HG03460 (cell line): ENCODE measurements around the gene OAS3.
"Not testable (repeated sequence)": the region's sequence is repeated elsewhere in the genome, so short reads cannot be mapped to it uniquely, and the experiment has no call there.

Experiments used
- ATAC-seq: cut with Tn5 transposase; IDR thresholded peaks from one replicate; pipeline ENCODE4 v1.9.1; 2021; ENCODE audit not compliant: unreplicated experiment

The OAS3 gene

DNA sequence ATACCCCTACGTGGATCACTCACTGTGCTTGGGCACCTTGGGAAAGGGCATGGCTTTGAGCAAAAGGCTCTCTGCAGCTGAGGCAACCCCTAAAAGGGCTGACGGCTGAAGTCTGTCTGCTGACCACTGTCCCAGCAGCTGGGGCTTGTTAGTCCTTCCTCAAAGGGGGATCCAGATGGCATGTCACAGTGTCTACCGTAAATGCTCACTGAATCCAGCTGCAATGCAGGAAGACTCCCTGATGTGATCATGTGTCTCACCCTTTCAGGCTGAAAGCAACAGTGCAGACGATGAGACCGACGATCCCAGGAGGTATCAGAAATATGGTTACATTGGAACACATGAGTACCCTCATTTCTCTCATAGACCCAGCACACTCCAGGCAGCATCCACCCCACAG is 19.2 kb upstream of the OAS3 start:
- ATAC-seq, result no peak

DNA sequence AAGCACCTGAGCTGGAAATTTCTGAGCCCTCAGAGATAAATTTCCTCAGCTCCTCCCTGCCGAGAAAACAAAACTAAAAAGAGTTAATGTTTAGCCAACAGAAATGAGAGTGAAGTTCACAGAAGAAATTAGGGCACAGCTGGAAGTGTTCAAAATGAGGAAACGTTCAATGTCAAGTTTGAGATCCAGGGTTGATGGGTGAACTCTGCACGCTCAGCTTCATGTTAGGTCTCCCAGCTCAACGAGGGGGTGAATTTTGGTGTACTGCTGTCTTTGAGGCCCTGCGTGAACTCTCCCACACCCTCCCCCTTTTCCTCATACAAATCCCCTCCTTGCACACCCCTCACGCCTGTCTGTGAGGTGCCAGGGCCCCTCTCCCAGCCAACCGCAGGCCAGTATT is 13.3 kb upstream of the OAS3 start:
- ATAC-seq, result peak; percentile 89

DNA sequence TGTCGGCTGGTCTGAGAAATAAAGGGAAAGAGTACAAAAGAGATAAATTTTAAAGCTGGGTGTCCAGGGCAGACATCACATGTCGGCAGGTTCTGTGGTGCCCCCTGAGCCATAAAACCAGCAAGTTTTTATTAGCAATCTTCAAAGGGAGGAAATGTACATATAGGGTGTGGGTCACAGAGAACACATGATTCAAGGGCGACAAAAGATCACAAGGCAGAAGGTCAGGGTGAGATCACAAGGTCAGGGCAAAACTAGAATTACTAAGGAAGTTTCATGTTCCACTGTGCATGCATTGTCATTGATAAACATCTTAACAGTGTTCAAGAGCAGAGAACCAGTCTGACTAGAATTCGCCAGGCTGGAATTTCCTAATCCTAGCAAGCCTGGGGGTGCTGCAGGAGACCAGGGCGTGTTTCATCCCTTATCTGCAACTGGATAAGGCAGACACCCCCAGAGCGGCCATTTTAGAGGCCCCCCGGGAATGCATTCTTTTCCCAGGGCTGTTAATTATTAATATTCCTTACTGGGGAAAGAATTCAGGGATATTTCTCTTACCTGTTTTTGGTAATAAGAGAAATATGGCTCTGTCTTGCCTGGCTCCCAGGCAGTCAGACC is 11.7 kb upstream of the OAS3 start:
- ATAC-seq, result not testable (repeated sequence)

DNA sequence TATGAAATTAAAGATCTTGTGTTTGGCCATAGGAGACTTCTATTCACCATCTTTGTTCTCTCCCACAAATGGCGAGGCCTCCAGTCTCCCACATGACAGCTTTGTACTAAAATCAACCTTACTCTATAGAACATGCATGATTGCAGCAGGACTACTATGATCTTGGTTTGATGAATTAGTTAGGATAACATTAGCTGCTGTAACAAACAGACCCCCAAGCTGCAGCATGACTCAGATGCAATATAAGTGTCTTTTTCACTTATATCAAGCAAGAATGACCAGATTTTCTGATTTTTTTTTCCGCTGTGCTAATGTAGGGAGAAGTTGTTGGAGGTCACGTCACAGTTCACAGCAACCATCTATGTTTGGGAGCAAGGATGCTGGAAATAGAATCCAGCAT is 10.8 kb upstream of the OAS3 start:
- ATAC-seq, result no peak

DNA sequence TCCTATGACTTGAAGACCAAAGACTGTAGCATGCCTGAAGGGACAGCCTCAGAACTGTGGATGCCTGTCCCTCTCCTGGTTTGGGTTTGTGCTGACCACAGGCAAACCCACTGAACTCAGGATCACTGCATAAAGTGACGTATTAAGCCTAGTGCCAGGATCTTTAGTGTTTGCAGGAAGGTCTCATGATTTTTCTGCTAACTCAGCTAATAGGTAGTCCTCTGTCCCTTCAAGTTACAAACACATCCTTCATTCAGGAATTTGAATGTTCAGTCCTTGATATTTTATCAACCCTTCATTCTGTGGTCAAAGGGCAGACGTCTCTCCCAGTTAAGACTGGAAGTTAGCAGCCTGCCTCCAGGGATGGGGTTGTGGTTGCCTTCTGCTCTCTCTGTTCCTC is 10.3 kb upstream of the OAS3 start:
- no peak for ATAC-seq

DNA sequence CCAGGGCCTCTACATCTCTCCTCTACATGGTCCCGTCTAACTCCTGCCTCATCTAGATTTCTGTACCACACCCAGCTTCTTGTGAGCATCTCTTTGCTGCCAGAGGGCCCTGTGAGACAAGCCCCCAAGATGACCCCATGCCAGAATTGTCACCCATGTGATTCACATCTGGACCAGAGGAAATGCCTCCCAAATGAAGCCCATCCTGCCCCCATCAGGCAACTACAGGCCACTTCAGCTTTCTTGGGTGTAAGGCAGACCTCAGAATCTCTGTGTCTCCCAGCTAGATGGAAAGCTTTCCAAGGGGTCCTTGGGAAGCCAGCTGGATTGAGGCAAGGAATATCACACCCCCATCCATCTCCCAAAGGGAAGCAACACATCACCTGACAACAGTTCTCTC is 9.3 kb upstream of the OAS3 start:
- no peak for ATAC-seq

- no peak for ATAC-seq
Observed at GRCh38 chr12:112929715-112930114, 8.6 kb upstream of the OAS3 start.

- no peak for ATAC-seq
Observed at GRCh38 chr12:112930350-112930749, 7.9 kb upstream of the OAS3 start.

DNA sequence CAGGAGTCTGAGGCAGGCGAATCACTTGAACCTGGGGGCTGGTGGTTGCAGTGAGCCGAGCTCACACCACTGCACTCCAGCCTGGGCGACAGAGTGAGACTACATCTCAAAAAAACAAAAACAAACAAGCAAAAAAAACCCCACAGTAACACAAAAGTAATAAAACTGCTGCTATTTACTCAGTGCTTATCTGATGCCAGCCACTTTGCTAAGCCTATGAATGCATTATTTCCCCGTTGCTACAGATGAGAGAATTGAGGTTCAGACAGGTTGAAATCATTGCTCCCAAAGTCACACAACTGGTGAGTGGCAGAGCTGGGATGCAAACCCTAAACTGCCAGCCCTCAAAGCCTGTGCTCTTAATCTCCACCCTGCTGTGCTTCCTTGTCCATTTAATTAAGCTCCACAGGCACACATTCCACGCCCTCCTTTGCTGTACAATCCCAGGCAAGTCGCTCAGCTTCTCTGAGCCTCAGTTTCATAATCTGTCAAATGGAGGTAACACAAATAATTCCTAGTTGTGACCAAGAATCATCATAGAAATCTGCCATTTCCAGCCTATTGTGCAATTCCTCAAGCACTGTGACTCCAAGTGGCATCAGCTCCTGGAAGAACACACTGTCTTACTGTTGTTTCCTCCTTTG is 5.7 kb upstream of the OAS3 start:
- ATAC-seq, result no peak

GRCh38 chr12:112933129-112933505 is 5.2 kb upstream of the OAS3 start:
- no peak for ATAC-seq

DNA sequence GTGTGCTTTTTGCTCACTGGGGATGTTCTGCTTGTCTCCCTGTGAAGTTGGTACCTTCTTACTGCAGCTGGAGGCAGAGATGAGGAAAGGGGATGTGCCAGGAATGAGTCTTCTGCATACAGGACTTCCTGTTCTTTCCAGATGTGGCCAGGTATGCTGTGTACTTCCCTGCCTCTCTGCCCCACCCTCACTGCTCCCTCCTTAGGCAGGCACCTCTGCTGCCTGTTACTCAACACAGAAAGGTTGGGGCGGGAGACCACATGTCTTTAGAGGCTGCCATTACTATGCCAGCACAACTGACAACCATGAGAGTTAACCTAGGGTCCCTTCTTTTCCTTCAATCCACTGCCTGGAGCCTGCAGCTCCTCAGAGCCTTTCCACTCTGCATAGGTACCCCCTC is 2.0 kb upstream of the OAS3 start:
- no peak for ATAC-seq

DNA sequence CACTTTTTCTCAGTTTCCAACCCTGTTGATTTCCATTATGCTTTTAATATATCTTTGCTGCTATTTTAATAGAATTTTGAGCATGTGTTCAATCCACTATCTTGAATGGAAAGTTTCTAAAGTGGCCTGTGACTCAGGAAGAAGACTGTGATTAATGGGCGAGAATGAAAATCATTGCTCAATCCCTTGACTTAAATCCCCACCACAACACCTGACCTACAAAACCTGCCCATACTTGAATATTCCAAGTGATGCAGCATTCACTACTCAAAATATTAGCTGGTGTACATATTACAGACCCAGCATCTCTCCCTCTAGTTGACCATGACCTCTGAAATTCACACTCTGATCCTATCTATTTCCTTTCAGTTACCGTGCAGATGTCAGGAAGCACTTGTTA is 1.3 kb upstream of the OAS3 start:
- no peak for ATAC-seq

DNA sequence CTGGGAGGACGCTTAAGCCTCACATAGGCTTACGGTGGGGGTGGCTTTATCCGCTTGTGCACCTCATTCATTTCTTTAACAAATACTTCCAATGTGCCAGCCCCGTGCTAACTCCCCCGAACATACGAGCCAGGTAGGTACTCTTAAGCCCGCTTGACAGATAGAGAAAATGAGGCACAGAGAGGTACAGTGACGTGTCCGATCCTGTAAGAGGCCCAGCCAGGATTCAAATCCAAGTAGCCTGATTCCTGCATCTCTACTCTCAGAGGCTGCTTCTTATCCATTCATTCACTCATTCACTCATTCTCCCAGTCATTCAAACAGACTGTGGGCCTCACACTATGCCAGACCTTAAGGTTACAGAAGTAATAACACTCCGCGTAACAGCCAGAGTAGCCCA is 477 bp downstream of the OAS3 start:
- ATAC-seq, result no peak

GRCh38 chr12:112939761-112940381 is 1.6 kb downstream of the OAS3 start:
- peak; percentile 52 for ATAC-seq

- no peak for ATAC-seq
Observed at GRCh38 chr12:112941528-112942335, 3.5 kb downstream of the OAS3 start.

- no peak for ATAC-seq
Observed at GRCh38 chr12:112942572-112942971, 4.3 kb downstream of the OAS3 start.

DNA sequence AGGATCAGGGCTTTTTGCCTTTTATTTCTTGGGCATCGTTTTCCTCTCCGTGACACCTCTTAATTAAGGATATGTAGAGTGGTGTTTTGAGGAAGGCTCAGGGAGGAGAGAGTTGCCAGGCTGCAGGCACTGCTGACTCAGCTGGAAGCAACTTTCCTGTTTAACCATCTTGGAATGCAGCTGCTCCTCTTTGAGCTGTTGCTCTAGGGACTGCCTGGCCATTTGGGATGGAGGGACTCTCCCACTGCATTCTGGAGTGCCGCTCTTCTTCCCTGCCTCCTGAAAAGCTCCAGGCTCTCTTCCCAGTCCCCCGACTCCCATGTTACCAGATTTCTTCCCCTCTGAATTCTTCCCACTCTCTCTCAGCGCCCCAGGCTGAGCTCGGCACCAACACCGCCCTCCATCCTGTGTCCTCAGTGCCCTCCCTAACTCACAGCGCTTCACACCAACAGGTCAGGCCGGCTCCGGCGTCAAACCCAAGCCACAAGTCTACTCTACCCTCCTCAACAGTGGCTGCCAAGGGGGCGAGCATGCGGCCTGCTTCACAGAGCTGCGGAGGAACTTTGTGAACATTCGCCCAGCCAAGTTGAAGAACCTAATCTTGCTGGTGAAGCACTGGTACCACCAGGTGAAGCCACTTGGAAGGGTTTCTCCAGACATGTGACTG is 5.9 kb downstream of the OAS3 start:
- ATAC-seq, result no peak

DNA sequence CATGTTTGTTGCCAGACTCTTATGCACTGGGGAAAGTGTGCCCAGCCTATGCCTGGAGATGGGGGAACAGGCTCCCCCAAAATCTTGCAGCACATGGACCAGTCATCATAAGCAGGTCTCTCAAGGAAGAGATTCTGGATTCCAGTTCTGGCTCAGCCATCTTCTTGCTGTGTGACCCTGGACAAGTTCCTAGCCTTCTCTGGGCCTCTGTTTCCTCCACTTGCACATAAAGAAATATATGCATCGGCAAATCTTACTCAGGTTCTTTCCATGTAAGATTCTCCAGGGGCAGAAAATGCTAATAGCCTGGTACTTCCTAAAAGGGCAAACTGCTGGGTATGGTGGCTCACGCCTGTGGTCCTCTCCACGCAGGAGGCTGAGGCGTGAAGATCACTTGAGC is 7.2 kb downstream of the OAS3 start:
- no peak for ATAC-seq

DNA sequence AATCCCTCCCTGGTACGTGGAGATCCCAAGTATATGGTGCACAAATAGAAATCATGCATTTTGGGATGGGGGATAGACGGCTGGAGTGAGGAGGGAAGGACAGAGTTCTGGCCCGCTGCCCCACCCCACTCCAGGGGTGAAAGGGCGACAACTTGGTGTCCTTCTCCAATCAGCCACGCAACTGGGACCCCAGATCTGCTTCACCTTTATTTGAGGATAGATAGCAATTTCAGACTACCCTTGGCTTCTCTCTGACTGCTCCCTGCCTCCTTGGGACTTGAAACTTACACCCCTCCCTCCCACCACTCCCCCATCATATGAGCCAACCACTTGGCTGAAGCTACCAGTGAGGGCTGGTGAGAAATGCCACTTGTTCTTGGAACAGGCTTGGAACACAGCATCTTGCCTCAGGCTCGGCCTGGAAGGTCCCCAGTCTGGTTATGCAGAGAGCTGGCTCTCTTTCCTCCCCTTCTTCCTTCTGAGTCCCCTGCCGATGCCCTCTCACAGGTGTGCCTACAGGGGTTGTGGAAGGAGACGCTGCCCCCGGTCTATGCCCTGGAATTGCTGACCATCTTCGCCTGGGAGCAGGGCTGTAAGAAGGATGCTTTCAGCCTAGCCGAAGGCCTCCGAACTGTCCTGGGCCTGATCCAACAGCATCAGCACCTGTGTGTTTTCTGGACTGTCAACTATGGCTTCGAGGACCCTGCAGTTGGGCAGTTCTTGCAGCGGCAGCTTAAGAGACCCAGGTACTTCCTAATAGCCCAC is 8.1 kb downstream of the OAS3 start:
- ATAC-seq, result no peak

- ATAC-seq, result no peak
Observed at GRCh38 chr12:112947314-112947713, 9.0 kb downstream of the OAS3 start.

DNA sequence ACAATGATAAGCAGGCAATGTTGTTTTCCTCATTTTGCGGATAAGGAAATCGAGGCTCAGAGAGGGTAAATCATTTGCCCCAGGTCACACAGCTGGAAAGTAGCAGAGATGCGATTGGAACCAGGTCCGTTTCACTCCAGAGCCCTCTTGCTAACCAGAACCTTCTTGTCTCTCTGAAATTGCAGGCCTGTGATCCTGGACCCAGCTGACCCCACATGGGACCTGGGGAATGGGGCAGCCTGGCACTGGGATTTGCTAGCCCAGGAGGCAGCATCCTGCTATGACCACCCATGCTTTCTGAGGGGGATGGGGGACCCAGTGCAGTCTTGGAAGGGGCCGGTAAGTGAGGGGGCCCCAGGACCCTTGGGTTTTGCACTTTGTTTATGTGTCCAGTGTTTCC is 9.5 kb downstream of the OAS3 start:
- ATAC-seq, result no peak
